ENCODE measurements around the gene HYKK.

GRCh38 chr15:78573416-78573815, 66.0 kb downstream of the HYKK start:
- TF ChIP-seq CTCF (IDR thresholded peaks at IDR 0.05) (no peak), POLR2A (IDR thresholded peaks at IDR 0.05) (no peak)

Data from heart left ventricle (tissue), 13 donors.